Duodenal mucosa (tissue), 2 donors: ENCODE data around the gene RASGEF1C.

ENCODE experiments used
- H3K27ac ChIP-seq: one replicate; pipeline ENCODE4 v1.7.0; 2013; ENCODE audit warnings: low read depth, low read length
- H3K27me3 ChIP-seq, 2 donors: one replicate each; pipeline ENCODE4 v1.7.0; 2013; ENCODE audit warnings: low read length in 2 of 2, control low read depth in 1 of 2; ENCODE audit not compliant: insufficient read depth in 2 of 2, control insufficient read depth in 1 of 2
- H3K36me3 ChIP-seq, 2 donors: one replicate each; pipeline ENCODE4 v1.7.0; 2013; ENCODE audit warnings: low read length in 2 of 2, control low read depth in 1 of 2; ENCODE audit not compliant: insufficient read depth in 2 of 2, control insufficient read depth in 1 of 2
- H3K4me1 ChIP-seq, 2 donors: one replicate each; pipeline ENCODE4 v1.7.0; 2013; ENCODE audit warnings: low read length in 2 of 2, control low read depth in 1 of 2; ENCODE audit not compliant: insufficient read depth in 2 of 2, control insufficient read depth in 1 of 2
- H3K4me3 ChIP-seq, 2 donors: one replicate each; pipeline ENCODE4 v1.7.0; 2013; ENCODE audit warnings: low read length in 2 of 2, low read depth in 1 of 2
- H3K9ac ChIP-seq, 2 donors: one replicate each; pipeline ENCODE4 v1.7.0; 2013; ENCODE audit warnings: low read length in 2 of 2, low read depth in 1 of 2
- H3K9me3 ChIP-seq, 2 donors: one replicate each; pipeline ENCODE4 v1.7.0; 2013; ENCODE audit warnings: low read length in 2 of 2, control low read depth in 1 of 2; ENCODE audit not compliant: control insufficient read depth in 1 of 2

The RASGEF1C gene

GRCh38 chr5:180083529-180084060 is 125.4 kb downstream of the RASGEF1C start:
- H3K36me3 ChIP-seq = no peaks in the 10 kb centered on the region

GRCh38 chr5:180082633-180083420 is 126.2 kb downstream of the RASGEF1C start:
- no peak overlapping the region for H3K4me3 ChIP-seq
- peaks cover 4 to 9% of the 10 kb centered on the region in 2 donors for H3K27me3 ChIP-seq
- no peak overlapping the region for H3K27ac ChIP-seq
- no peak overlapping the region for H3K9ac ChIP-seq
- H3K36me3 ChIP-seq = no peaks in the 10 kb centered on the region
- peaks cover 5 to 7% of the 10 kb centered on the region in 2 donors for H3K4me1 ChIP-seq
- no peaks in the 10 kb centered on the region for H3K9me3 ChIP-seq

More at GRCh38 chr5:180083529-180084060, 125.4 kb downstream of the RASGEF1C start:
- Histone ChIP-seq H3K27me3 (peaks cover 4 to 9% of the 10 kb centered on the region in 2 donors), H3K27ac (no peak overlapping the region), H3K9ac (no peak overlapping the region), H3K9me3 (no peaks in the 10 kb centered on the region), H3K4me3 (no peak overlapping the region), H3K4me1 (peaks cover 5 to 7% of the 10 kb centered on the region in 2 donors)

GRCh38 chr5:180081481-180081880 is 127.5 kb downstream of the RASGEF1C start:
- Histone ChIP-seq H3K27ac (no peak overlapping the region), H3K27me3 (peaks cover 4 to 9% of the 10 kb centered on the region in 2 donors), H3K9me3 (no peaks in the 10 kb centered on the region), H3K9ac (no peak overlapping the region), H3K4me1 (peaks cover 5 to 7% of the 10 kb centered on the region in 2 donors), H3K36me3 (no peaks in the 10 kb centered on the region), H3K4me3 (no peak overlapping the region)

- Histone ChIP-seq H3K36me3 (no peaks in the 10 kb centered on the region), H3K9ac (no peak overlapping the region), H3K9me3 (no peaks in the 10 kb centered on the region), H3K4me1 (peaks cover 5 to 7% of the 10 kb centered on the region in 2 donors), H3K4me3 (no peak overlapping the region), H3K27me3 (peaks cover 4 to 9% of the 10 kb centered on the region in 2 donors), H3K27ac (no peak overlapping the region)
Measured at GRCh38 chr5:180080486-180081280, 128.3 kb downstream of the RASGEF1C start.

GRCh38 chr5:180079702-180080466 is 129.1 kb downstream of the RASGEF1C start:
- H3K4me1 ChIP-seq = peaks cover 3 to 5% of the 10 kb centered on the region in 2 donors
- no peak overlapping the region for H3K4me3 ChIP-seq
- H3K9me3 ChIP-seq = no peaks in the 10 kb centered on the region
- H3K9ac ChIP-seq = no peak overlapping the region
- H3K36me3 ChIP-seq = no peaks in the 10 kb centered on the region
- peaks cover 4 to 9% of the 10 kb centered on the region in 2 donors for H3K27me3 ChIP-seq
- no peak overlapping the region for H3K27ac ChIP-seq

- Histone ChIP-seq H3K27me3 (peaks cover 4 to 9% of the 10 kb centered on the region in 2 donors), H3K9ac (no peak overlapping the region), H3K4me3 (no peak overlapping the region), H3K27ac (no peak overlapping the region), H3K9me3 (no peaks in the 10 kb centered on the region), H3K36me3 (no peaks in the 10 kb centered on the region), H3K4me1 (no peaks in the 10 kb centered on the region)
Measured at GRCh38 chr5:180078348-180078747, 130.7 kb downstream of the RASGEF1C start.

- Histone ChIP-seq H3K4me3 (no peak overlapping the region), H3K9ac (no peak overlapping the region), H3K4me1 (no peaks in the 10 kb centered on the region), H3K27ac (no peak overlapping the region), H3K27me3 (peaks cover 4 to 9% of the 10 kb centered on the region in 2 donors), H3K9me3 (no peaks in the 10 kb centered on the region), H3K36me3 (no peaks in the 10 kb centered on the region)
Measured at GRCh38 chr5:180077594-180078284, 131.3 kb downstream of the RASGEF1C start.

- no peaks in the 10 kb centered on the region for H3K36me3 ChIP-seq
- no peak overlapping the region for H3K27ac ChIP-seq
- no peaks in the 10 kb centered on the region for H3K9me3 ChIP-seq
- H3K4me3 ChIP-seq = no peak overlapping the region
- no peak overlapping the region for H3K9ac ChIP-seq
- H3K4me1 ChIP-seq = peaks cover under 1 to 7% of the 10 kb centered on the region in 2 donors
- H3K27me3 ChIP-seq = peaks cover 4 to 9% of the 10 kb centered on the region in 2 donors
Measured at GRCh38 chr5:180075703-180076102, 133.3 kb downstream of the RASGEF1C start.

GRCh38 chr5:180074462-180074861 is 134.5 kb downstream of the RASGEF1C start:
- Histone ChIP-seq H3K27ac (no peak overlapping the region), H3K9me3 (no peaks in the 10 kb centered on the region), H3K4me1 (peaks cover 12 to 20% of the 10 kb centered on the region in 2 donors), H3K9ac (no peak overlapping the region), H3K27me3 (peaks cover 0 to 8% of the 10 kb centered on the region in 2 donors), H3K4me3 (no peak overlapping the region), H3K36me3 (no peaks in the 10 kb centered on the region)
